Measurements from ENCODE around the gene RBM4. TPM values are rescaled to one million over a fixed set of nuclear protein-coding genes. Genes with fewer than 3 reads are reported as not detected.

RBM4 gene
- total and polyA plus RNA-seq, 2 donors from 2014 or later = 125 to 168 TPM

GRCh38 chr11:66663741-66664296 lies 25.3 kb downstream of the RBM4 start:
- H3K4me1 ChIP-seq (ENCODE audit: control insufficient read depth in 2 of 3, insufficient read depth in 2 of 3, low read depth in 1 of 3, low read length in 3 of 3) = no peaks in the 10 kb centered on the region
- no peaks in the 10 kb centered on the region for H3K27me3 ChIP-seq (ENCODE audit: control insufficient read depth, insufficient read depth, low read length)
- no peaks in the 10 kb centered on the region for H3K9me3 ChIP-seq (ENCODE audit: control insufficient read depth in 2 of 3, insufficient read depth in 1 of 3, low read length in 3 of 3)
- DNase-seq (no peak), FAIRE-seq (no peak)
- no peak overlapping the region for H3K4me3 ChIP-seq (ENCODE audit: low read length in 3 of 3)
- intact Hi-C loops (cut with DNase I) = no loop called here
- H3K27ac ChIP-seq (ENCODE audit: low read depth in 2 of 2, low read length in 2 of 2) = no peak overlapping the region
- no peak for TF ChIP-seq CTCF (IDR thresholded peaks at IDR 0.05; ENCODE audit: borderline replicate concordance, extremely low read depth, insufficient read depth)
- H3K9ac ChIP-seq (ENCODE audit: low read length in 3 of 3) = no peak overlapping the region
- H3K36me3 ChIP-seq (ENCODE audit: control insufficient read depth in 2 of 3, insufficient read depth in 3 of 3, low read length in 3 of 3) = peaks cover 3 to 21% (median 13%) of the 10 kb centered on the region in 3 donors

- FAIRE-seq (no peak), DNase-seq (no peak)
- H3K27me3 ChIP-seq (ENCODE audit: control insufficient read depth, insufficient read depth, low read length) = no peaks in the 10 kb centered on the region
- intact Hi-C loops (cut with DNase I) = no loop called here
- no peaks in the 10 kb centered on the region for H3K9me3 ChIP-seq (ENCODE audit: control insufficient read depth in 2 of 3, insufficient read depth in 1 of 3, low read length in 3 of 3)
- no peak overlapping the region for H3K27ac ChIP-seq (ENCODE audit: low read depth in 2 of 2, low read length in 2 of 2)
- TF ChIP-seq CTCF (IDR thresholded peaks at IDR 0.05; ENCODE audit: borderline replicate concordance, extremely low read depth, insufficient read depth) = no peak
- peaks cover 3 to 27% (median 12%) of the 10 kb centered on the region in 3 donors for H3K36me3 ChIP-seq (ENCODE audit: control insufficient read depth in 2 of 3, insufficient read depth in 3 of 3, low read length in 3 of 3)
- H3K4me1 ChIP-seq (ENCODE audit: control insufficient read depth in 2 of 3, insufficient read depth in 2 of 3, low read depth in 1 of 3, low read length in 3 of 3) = no peaks in the 10 kb centered on the region
- no peak overlapping the region for H3K4me3 ChIP-seq (ENCODE audit: low read length in 3 of 3)
- H3K9ac ChIP-seq (ENCODE audit: low read length in 3 of 3) = no peak overlapping the region
Observed at GRCh38 chr11:66665369-66665768, 26.9 kb downstream of the RBM4 start.

- no peak for DNase-seq
- no peak overlapping the region for H3K27ac ChIP-seq (ENCODE audit: low read depth in 2 of 2, low read length in 2 of 2)
- peaks cover 0 to 15% (median 9%) of the 10 kb centered on the region in 3 donors for H3K36me3 ChIP-seq (ENCODE audit: control insufficient read depth in 2 of 3, insufficient read depth in 3 of 3, low read length in 3 of 3)
- no peaks in the 10 kb centered on the region for H3K9me3 ChIP-seq (ENCODE audit: control insufficient read depth in 2 of 3, insufficient read depth in 1 of 3, low read length in 3 of 3)
- TF ChIP-seq CTCF (IDR thresholded peaks at IDR 0.05; ENCODE audit: borderline replicate concordance, extremely low read depth, insufficient read depth) = no peak
- no peak overlapping the region for H3K9ac ChIP-seq (ENCODE audit: low read length in 3 of 3)
- no peaks in the 10 kb centered on the region for H3K27me3 ChIP-seq (ENCODE audit: control insufficient read depth, insufficient read depth, low read length)
- peaks cover 0 to 7% (median 4%) of the 10 kb centered on the region in 3 donors for H3K4me1 ChIP-seq (ENCODE audit: control insufficient read depth in 2 of 3, insufficient read depth in 2 of 3, low read depth in 1 of 3, low read length in 3 of 3)
- H3K4me3 ChIP-seq (ENCODE audit: low read length in 3 of 3) = no peak overlapping the region
- intact Hi-C loops (cut with DNase I) = no loop called here
- FAIRE-seq = no peak
Observed at GRCh38 chr11:66670816-66671215, 32.3 kb downstream of the RBM4 start.

All from kidney (tissue), 14 donors.